DMS153 (cell line): Measurements from ENCODE around the gene SLIT3.
A peak's percentile ranks its signal among the peaks of the same experiment; 100 is the strongest.

Experiments used
- DNase-seq: peaks from one replicate; lab custom pipeline; 2025; lab: John Stamatoyannopoulos, UW

The SLIT3 gene

DNA sequence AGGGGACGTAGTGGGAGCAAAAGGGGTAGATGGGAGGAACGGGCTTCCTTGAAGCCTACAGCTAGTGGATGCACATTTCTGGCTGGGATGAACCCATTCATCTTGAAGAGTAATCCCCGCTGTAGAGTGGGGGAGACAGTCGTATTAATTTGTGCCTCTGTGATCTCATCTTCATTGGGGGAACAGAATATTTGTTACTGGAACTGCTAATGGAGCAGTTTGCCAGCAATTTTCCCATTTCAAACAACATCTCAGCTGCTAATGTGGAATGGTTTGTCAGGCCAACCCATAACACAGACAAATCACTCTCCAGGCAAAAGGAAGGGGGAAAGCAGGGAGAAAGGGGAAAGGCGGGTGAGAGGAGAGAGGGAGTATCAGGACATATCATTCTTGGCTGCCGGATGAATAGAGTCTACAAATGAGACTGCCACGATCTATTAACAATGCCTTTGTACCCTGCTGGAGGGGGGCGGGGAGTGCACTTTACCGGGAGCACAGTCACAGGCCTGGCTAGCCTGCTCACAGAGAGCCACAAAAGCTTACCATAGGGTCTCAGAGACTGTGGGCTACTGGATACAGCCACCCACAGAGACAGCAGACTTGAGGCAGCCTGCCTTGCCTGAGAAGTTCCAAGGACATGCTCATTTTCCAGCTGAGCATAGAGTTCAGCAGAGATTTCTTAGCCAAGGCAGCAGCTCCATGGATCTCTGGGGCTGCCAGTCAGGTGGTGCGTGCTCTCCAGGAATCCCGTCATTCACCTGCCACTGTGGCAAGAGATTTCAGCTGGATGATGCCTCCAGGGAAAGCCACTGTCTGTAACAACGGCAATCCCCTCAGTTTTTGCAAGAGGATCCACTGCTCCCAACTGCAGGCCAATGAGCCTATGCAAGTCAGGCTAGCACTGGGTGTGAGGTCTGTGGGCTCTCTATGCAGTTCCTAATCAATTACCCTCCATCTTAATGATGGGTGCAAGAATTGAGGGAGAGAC lies 504.1 kb downstream of the SLIT3 start:
- DNase-seq = no peak

DNA sequence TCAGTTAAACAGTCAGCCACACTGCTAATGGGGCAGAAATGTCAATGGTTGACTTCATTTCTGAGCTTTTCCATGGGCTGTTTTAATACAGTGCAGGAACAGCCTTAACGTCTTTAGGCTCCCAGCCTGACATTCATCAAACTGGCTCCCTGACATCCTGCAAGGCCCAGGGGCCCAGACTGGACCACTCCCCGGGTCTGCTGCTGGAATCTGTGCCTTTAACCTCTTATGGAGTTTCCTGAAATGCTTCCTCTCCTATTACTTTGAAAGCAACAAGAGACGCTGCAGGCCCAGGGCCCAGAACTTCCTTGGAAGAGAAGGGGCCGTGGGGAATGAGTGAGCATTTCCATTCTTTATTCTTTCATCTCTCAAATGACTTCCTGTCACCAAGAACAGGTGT lies 504.9 kb downstream of the SLIT3 start:
- no peak for DNase-seq

DNA sequence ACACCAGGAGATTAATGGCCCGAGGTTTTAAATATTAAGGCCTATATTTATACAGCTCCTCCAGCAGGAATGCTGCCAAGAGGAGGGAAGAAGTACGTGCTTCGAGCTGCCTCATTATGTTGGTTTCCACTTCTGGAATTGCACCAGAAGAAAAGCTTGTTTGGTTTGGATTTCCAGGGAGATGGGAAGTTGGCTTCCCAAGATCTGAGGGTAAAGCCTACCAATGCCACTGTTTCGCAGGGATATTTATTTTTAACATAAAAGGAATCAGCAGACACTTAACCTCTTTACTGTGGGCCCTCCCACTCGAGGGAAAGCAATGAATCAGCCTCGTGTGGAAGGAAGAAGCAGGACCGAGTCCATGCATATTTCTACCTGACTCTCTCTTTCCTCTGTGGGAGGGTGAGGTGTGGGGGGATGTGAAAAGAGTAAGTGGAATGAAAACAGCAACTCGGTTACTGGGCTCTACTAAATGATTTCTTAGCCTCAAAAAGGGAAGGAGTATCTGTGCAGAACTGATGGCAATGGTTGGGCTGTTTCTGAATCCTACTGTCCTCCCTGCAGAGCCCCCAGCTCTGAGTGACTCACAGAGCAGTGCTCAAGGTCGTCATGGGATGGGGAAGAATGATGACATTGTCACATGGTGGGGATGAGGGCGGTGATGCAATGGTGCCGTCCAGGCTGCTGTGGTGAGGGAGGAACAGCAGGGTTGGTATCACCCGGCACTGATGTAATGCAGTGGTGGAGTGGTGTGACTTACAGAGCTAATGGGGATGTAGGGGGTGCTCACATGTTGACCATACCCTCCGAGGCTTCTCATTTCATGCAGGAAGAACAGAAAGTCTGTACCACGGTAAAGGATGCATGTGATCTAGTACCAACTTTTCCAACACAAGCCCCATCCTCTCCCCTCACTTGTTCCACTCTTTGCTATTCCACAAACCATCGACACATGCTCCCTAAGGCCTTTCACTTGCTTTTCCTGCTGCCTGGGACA lies 506.8 kb downstream of the SLIT3 start:
- DNase-seq = no peak

DNA sequence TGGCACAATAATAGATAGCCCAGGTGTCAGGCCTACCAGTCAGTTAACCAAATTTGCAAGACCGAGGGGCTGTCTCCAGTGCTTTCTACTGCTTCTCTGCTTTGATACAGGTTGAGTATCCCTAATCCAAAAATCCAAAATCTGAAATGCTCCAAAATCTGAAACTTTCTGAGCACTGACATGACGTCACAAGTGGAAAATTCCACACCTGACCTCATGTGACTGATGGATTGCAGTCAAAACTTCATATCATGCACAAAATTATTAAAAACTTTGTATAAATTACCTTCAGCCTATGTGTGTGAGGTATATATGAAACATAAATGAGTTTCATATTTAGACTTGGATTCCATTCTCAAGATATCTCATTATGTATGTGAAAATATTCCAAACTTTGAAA lies 508.3 kb downstream of the SLIT3 start:
- no peak for DNase-seq

DNA sequence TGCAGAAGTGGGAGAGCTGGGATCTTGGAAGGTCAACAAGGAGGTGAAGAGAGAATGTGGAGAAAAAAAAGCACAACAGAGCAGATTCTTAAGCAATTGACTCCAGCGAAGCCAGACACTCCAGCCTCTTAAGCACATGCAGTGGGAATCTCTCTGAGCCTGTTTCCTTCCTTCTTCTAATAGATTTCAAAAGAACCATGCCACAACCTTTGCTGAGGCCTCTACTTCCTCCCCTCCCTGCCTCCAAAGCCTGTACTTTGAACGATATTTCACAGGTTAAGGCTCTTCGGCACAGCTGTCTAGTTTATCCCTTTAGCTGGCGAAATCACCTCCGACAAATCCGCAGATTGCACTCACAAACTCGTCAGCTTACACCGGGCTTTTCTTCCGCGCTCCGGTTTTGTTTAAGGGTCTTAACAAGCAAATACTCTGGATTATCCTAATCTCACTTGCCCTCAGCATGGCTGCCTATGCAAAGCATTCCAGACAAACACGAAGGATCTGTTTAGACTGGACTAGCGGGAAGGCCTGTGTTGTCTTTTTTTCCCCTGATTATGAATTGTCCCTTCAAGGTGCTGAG lies 510.2 kb downstream of the SLIT3 start:
- DNase-seq = no peak

DNA sequence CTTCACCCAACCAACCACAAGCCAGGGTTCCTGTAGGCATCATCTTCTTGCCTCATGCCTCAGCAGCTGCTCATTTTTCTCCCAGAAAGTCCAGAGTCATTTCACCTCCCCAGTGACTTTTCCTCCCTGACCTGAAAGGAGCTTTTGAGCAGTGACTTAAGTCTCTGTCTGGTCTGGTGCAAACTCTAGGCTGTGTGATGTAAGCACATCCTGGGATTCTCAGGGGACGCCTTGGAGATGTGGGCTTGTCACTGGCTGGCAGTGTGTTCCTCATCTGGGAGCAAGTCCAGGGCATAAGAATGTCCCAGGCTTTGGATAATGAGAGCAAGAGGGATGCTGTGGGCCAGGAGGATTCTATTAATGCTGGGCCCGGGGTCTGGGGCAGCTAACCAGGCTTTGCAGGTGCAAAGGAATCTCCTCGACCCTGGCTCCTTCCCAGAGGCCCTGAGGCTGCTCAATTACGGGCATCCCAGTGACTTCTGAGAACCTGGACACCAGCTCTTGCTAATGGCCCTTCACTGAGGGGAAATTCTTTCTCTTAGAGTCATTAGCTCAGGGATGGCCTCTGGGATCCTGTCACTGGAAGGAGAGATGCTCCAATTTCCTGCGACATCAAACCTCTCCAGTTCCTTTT lies 510.8 kb downstream of the SLIT3 start:
- DNase-seq = no peak

DNA sequence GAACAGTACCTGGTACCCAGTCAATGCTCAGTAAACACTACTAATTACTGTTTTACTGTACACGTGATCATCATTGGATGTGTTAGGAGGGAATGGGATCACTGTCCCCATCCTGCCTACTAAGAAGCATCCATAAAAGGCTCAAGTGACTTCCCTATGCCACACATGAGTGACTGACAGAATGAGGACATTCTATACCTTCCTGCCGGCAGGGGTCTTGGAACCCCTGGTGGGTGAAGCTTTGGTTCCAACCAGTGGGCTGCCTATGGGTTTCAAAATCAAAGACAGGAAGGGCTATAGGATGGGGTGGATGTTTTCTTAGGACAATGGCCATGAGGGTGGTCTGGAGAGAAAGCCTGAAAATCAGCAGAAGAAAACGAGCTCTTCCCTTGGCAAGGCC lies 512.2 kb downstream of the SLIT3 start:
- DNase-seq = no peak

DNA sequence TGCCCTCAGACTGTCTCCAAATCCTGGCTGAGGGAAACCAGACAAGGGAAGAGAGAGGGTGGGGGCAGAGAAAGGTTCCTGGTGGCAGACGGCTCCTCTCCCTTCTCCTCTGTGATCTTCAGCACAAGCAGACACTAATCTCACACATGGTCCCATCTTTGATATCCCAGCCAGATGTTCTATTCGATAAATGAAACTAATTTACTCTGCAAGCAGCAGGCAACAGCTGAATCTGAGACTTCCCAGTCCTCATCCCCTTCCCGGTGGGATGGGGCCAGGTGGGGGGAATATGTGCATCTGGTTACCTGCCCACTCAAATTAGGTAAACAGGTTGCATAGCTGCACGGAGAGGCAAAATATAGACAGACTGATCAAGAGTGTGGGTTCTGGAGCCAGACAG lies 512.8 kb downstream of the SLIT3 start:
- DNase-seq = no peak

DNA sequence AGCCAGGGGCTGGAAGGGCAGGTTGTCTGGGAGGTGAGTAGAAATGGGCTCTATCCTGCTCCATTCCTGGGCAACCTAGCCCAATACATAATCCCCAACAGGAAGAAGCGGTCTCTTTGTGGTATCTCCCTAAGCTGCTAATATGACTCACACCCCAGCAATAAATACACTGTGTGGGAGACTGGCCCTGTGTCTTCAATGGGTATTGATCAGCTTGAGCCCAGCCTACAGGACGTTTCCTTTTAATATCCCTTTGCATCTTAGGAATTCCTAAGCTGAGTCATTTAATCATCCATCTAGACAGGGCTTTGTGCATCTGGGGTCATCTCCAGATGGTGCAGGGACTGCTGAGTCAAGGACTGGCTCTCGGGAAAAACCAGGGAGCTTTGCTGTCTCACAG lies 514.8 kb downstream of the SLIT3 start:
- no peak for DNase-seq

DNA sequence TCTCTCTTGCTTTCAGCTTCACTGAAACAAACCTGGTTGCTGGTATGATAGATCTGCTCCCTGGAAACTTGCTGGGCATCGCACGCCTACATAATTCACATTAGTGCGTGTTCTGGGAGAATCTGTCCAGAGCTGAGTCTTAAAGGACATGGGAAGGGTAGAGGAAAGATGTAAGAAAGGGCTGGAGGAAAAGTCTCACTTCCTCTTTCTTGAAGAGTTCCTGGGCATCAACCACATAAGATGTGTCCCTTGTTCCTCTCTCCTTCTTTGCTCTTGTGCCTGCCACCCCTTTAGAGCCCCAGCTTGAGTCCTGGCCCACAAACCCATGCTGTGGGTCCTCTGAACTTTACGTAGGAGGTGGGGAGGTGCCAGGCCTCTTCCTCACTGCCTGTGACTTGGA lies 516.5 kb downstream of the SLIT3 start:
- DNase-seq = no peak

DNA sequence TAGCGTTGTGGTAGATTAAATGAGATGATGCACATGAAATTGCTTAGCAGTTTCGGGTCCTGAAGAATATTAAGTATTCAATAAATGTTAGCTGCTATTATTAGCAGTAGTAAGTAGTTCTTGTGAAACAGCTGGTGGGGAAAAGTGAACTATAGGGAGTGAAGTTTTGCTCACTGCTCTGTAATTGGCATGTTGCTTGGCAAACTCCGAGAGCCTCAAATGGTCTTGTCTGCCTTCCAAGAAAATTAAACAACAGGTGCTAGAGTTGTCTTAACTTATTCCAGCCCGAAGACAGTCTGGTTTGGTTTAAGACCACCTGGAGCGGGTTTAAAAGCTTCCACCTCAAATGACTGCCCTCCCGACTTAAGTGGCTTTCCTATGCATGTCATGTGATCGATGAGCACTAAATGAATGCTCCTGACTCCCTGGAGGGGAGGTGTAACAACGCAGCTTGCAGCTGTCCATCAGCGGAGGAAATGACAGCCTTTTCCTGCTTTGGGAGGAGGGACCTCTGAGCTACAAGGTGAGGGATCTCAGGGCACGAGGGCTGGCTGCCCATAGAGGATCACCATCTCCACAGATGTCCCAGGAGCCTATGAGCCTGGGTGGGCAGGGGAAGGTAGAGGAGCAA lies 518.9 kb downstream of the SLIT3 start:
- DNase-seq = peak; percentile 7

DNA sequence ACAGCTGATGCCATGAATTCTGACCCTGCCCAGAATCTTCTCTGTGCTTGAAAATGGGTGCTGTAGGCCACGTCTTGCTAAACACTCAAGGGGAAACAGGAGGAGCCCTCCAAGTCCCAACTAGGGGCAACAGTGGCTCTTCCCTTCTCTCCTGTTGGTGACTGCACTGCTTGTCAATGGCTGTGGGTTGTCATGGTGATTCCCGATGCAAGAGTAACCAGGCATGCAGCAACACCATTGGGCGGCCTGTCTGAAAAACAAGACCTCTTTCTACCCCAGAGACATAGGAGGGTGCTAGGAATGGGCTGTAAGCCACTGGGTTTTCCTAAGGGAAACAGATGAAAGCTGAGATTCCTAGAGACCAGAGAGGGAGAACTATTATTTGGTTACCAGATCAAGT lies 520.1 kb downstream of the SLIT3 start:
- no peak for DNase-seq

DNA sequence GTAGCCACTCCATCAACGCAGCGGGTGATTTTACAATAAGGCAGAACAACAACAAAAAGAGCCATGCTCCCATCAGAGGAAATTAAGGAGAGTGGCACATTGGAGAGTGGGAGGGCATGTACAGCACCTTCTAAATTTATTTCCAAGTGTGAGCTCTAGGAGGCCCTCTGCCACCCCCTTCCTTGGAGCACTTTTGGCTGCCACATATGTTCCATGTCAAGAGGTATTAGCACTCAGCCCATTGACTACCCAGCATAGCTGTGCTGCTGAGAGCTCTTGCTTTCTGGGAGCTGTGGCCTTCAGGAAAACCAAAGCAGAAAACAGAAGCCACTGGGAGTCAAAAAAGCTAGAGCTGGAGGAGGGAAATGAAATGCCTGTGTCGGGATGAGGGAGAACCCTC lies 521.6 kb downstream of the SLIT3 start:
- DNase-seq = no peak

DNA sequence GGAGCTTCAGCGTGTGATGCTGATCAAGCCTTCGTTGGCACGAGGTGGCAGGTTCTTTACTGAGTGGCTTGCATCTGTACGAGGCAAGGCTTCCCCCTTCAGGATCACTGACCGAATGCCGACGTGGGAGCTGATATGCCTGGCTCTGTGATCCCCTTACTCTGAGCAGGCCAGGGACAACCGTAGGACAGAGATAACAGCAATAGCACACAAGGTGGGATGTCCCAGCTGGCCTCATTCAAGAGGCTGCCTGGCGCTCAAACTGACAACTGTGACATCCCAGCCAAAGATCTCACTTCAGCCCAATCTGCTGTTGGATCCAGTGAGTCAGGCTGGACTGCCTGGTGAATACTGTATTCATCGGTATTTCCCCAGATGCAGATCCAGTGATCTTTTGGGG lies 522.4 kb downstream of the SLIT3 start:
- no peak for DNase-seq

DNA sequence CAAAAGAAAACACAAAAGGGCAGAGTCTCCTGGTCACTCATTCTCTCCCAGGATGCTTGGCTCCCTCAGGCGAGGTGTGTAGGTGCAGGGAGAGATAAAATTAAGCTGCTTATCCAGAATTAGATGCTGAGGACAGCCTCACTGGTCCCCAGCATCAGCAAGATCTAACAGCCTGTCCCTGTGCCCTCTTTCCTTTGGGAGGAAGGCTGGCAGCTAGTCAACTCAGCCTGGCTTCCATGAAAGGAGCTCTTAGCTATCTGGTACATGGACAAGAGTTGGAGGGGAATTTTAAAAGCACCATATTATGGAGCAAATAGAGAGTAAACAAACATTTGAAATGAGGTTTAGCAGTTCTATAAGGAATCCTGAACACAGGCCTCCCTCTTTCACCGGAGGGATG lies 523.3 kb downstream of the SLIT3 start:
- DNase-seq = no peak

DNA sequence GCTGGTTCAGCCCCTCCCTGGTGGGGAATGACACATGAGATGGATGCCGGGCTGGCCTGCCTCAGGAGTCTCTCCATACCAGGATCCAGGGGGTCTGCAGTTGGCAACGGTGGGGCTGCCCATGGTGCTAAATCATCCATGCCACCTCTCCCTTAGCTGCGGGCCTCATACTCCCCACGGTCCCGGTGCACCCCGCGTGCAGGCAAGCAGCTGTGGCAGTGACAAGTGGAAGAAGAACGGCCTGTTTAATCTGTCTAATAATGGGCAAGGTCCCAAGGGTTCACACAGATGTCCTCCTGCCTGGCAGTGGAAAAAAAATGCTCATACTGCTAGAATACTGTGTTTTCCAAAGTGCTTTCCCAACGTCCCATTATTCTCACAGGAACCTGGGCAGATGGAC lies 524.9 kb downstream of the SLIT3 start:
- no peak for DNase-seq

DNA sequence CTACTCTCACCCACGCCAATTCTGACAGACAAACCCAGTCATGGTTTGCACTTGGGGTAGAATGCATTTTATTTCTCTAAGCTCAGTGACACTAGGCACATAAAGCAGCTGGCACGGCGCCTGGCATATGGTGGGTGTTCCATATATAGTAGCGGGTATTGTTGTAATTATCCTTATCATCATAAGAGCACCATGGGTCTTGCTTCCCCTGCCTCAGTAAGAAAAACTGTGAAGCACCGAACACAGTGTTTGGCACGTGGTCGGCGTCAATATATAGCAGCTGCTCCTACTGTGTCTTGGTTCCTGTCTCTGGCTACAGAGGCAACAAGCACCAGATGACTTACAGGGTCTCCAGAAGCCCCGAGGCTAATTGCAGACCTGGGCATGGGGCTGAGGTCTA lies 527.7 kb downstream of the SLIT3 start:
- DNase-seq = no peak

DNA sequence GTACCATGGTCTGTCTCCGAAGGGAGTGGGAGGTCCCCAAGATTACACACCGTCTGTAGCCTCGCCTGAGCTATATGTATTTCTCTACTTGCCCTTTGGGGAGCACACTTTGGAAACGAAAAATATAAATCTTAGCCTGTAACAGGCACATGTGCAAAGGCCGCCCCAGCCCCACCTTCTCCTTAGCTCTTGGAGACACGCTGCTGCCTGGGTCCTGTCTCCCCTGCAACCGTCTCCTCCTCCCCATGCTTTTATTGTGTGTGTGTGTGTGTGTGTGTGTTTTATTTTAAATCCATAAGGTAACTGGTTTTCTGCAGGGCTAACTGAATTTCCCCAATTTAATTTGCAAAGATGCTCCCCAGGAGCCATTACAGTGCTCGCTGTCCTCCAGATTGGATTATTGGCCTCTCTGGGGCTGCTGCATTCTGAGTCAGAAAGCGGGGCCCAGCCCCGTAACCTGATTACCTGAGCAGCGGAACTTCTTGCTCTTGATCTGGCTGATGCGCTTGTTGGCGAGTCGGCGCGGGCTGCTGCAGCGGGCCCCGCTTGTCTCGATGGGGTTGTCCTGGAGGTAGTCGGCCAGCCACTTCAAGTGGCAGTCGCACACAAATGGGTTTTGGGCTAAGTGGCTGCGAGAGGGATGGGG lies 528.5 kb downstream of the SLIT3 start:
- no peak for DNase-seq

DNA sequence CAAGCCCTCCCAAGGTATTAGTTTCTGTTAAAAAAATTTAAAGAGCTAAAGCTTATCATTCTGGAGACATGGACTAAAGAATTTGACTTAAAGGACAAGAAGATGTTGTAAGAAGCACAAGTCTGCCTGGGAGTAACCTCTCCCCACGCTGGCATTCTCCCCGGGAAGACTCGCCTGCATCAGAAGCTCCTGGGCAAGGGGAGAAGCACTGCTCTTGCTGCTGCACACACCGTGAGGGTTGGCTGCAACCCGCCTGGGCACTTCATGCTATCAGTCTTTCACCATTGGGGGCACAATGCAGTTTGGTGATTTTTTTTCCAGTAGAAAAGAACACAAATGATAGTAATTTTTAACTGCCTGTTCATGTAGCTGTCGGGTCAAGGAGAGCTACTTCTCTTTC lies 529.3 kb downstream of the SLIT3 start:
- DNase-seq = no peak

DNA sequence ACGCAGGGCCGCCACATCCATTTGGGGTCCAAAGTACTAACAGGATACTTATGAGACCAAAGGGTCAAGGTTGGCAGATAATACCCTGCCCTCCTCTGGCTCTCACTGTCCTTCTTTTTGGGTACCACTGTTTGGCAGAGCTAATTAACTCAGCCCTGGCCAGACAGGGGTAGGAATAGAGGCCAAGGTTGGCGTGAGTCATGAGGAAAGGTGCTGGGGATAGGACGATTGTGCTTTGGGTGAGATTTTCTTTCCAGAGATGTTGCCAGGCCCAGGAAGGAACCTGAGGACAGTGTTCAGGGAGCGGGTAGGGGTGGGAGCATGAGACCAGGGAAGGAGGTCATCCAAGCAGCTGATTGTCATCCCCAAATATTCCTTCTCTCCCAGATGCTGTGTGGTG lies 529.9 kb downstream of the SLIT3 start:
- no peak for DNase-seq

DNA sequence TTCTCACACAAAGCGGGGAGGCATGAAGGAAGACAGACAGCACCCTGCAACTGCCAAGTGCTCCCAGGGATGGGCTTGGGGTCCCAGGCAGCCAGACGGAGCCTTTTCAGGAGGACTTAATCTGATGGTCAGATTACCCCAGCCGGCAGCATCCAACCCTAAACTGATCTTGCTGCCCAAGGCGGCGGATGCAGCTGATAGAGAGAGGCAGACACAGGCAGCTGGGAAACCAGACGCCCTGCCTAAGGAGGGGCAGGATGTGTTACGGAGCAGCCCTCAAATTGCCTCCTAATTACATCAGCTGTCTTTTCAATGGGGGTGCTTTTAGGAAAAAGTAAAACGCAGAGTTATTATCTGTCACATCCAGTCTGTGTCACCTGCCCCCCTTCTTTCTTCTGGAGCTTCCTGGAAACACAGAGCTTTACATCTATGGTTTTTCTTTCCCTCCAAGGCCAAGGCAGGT lies 530.9 kb downstream of the SLIT3 start:
- DNase-seq = no peak
